ENCODE measurements around the gene EP400.
"Not testable (repeated sequence)": the region's sequence is repeated elsewhere in the genome, so short reads cannot be mapped to it uniquely, and the experiment has no call there.

Gene EP400

DNA sequence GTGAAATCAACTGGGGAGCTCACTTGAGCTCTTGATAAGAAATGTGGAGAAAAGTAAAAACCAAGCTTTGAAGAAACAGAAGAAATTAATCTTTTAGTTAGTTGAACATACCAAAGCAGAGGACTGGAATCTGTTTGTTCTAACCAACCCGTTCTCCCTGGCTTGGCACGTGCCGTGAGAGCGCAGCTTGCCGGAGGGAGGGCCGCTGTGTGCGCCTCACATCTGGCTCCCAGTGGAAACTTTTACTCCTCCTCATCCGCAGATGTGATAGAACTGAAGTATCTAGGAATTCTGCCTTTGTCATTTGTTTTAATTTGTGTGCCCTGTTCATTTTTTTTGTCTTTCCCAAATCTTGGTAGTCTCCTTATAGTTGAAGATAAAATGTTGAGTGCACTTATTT, 129.5 kb downstream of the EP400 start:
- H3K4me3 ChIP-seq (ENCODE audit: low read depth, low read length): no peak overlapping the region
- no peak for DNase-seq (ENCODE audit: low read depth)
- no peak for TF ChIP-seq CTCF (IDR thresholded peaks at IDR 0.05; ENCODE audit: control insufficient read depth, extremely low read depth, insufficient read depth)

DNA sequence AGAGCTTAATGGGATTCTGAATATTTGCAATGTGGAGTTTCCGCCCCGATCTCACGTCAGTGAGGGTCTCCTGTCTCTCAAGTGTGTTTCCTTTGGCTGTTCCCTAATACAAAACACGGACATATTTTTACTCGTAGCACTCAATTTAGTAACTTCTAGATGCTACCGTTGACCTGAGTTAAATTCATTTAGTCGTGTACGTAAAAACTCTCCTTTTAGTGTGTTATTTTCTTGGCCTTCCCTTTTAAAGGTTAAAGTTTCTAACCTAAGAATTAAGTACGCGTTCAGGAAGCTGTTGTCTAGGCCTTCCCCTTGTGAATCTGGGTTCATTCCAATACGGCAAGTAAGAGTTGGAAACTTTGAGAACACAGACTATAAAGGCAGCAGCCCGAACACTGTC, 130.0 kb downstream of the EP400 start:
- TF ChIP-seq CTCF (IDR thresholded peaks at IDR 0.05; ENCODE audit: control insufficient read depth, extremely low read depth, insufficient read depth): no peak
- DNase-seq (ENCODE audit: low read depth): no peak
- H3K4me3 ChIP-seq (ENCODE audit: low read depth, low read length): no peak overlapping the region

DNA sequence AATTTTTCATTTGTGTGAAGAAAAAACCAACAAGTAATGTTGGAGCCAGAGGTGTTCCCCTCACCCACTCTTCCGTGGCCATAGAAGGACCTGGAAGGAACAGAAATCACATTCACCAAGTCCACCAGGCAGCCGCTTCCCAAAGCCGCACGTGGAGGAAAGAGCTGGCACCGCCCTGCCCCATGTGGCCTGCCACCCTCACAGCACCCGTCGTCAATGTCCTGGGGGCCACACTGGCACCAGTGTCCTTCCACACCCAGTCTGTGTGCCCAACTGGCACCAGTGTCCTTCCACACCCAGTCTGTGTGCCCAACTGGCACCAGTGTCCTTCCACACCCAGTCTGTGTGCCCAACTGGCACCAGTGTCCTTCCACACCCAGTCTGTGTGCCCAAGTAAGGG, 130.8 kb downstream of the EP400 start:
- not testable (repeated sequence) for DNase-seq (ENCODE audit: low read depth)

GRCh38 chr12:132081423-132081822, 131.7 kb downstream of the EP400 start:
- TF ChIP-seq CTCF (IDR thresholded peaks at IDR 0.05; ENCODE audit: control insufficient read depth, extremely low read depth, insufficient read depth): no peak
- no peak overlapping the region for H3K4me3 ChIP-seq (ENCODE audit: low read depth, low read length)
- no peak for DNase-seq (ENCODE audit: low read depth)

More for the DNA sequence above, 130.8 kb downstream of the EP400 start:
- not testable (repeated sequence) for H3K4me3 ChIP-seq (ENCODE audit: low read depth, low read length)

DNA sequence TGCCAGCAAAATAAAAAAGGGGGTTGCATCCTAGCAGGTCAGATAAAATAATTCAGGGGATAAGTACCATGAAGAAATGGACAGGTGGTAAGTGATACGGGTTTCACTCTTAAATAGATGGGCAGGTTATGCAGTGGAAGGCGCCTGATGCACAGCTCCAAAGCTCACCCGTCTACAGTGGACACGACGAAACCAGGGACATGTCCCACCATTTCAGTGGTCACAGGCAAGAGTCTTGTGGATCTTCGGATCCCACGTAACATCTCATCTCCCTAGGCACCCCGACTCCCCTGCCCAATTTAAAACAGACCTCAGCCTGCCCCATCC, 133.8 kb downstream of the EP400 start:
- no peak for DNase-seq (ENCODE audit: low read depth)
- TF ChIP-seq CTCF (IDR thresholded peaks at IDR 0.05; ENCODE audit: control insufficient read depth, extremely low read depth, insufficient read depth): no peak
- H3K4me3 ChIP-seq (ENCODE audit: low read depth, low read length): peak overlapping the region; percentile 53

DNA sequence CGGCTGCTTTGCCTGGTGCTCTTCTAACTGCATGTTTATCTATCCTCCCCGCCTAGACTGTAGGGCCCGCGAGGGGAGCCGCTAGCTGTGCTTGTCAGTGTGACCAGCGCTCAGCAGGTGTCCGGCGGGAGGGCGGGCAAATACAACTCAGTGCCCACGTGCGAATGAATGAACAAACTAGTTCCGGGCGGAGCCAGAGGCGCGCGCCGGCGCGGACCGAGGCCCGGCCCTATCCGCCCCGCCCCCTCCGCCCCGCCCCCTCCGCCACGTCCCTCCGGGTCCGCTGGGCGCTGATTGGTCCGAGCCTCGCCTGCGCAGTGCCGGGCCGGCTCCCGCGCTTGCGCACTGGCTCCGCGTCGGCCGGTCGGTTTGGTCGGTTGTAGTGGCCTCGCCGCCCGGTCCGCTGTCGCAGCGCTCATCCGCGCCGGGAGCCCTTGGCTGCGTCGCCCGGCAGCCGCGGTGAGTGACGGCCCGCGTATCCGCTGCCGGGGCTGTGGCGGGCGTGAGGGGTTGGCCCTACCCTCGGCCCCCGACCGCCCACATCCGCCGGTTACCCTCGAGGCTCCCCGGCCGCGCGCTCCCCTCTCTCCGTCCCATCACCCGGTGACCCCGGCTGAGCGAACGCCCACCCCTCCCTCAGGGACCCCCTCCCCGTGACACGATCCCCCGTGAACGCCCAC, 134.3 kb downstream of the EP400 start:
- peak; percentile 75 for DNase-seq (ENCODE audit: low read depth)
- peak overlapping the region; percentile 78 for H3K4me3 ChIP-seq (ENCODE audit: low read depth, low read length)
- no peak for TF ChIP-seq CTCF (IDR thresholded peaks at IDR 0.05; ENCODE audit: control insufficient read depth, extremely low read depth, insufficient read depth)

- DNase-seq (ENCODE audit: low read depth): peak; percentile 38
- peak overlapping the region; percentile 78 for H3K4me3 ChIP-seq (ENCODE audit: low read depth, low read length)
- no peak for TF ChIP-seq CTCF (IDR thresholded peaks at IDR 0.05; ENCODE audit: control insufficient read depth, extremely low read depth, insufficient read depth)
Measured at GRCh38 chr12:132084621-132085290, 135.0 kb downstream of the EP400 start.

All from LNCaP clone FGC (cell line).